CMK (cell line): Measurements from ENCODE around the gene MTF2.

Experiments used
- DNase-seq: peaks from one replicate; pipeline ENCODE4 v3.0.0-alpha.2; 2010; ENCODE audit warnings: low read depth

Gene MTF2

GRCh38 chr1:93083979-93084378 lies 4.9 kb downstream of the MTF2 start:
- no peak for DNase-seq

GRCh38 chr1:93087532-93087931 lies 8.4 kb downstream of the MTF2 start:
- no peak for DNase-seq

GRCh38 chr1:93093332-93094006 lies 14.4 kb downstream of the MTF2 start:
- DNase-seq: no peak

GRCh38 chr1:93095804-93096585 lies 16.9 kb downstream of the MTF2 start:
- DNase-seq: no peak

- no peak for DNase-seq
Observed at GRCh38 chr1:93102142-93102541, 23.1 kb downstream of the MTF2 start.

GRCh38 chr1:93106226-93106625 lies 27.1 kb downstream of the MTF2 start:
- no peak for DNase-seq

- no peak for DNase-seq
Observed at GRCh38 chr1:93107395-93107794, 28.3 kb downstream of the MTF2 start.

- no peak for DNase-seq
Observed at GRCh38 chr1:93108335-93108734, 29.3 kb downstream of the MTF2 start.

GRCh38 chr1:93109578-93109977 lies 30.5 kb downstream of the MTF2 start:
- no peak for DNase-seq

GRCh38 chr1:93111065-93111464 lies 32.0 kb downstream of the MTF2 start:
- DNase-seq: no peak

GRCh38 chr1:93111561-93111960 lies 32.5 kb downstream of the MTF2 start:
- no peak for DNase-seq

GRCh38 chr1:93113127-93113526 lies 34.0 kb downstream of the MTF2 start:
- DNase-seq: no peak

GRCh38 chr1:93114391-93114790 lies 35.3 kb downstream of the MTF2 start:
- no peak for DNase-seq

- DNase-seq: no peak
Observed at GRCh38 chr1:93120614-93121013, 41.5 kb downstream of the MTF2 start.

GRCh38 chr1:93123201-93123783 lies 44.2 kb downstream of the MTF2 start:
- no peak for DNase-seq

GRCh38 chr1:93124556-93125355 lies 45.7 kb downstream of the MTF2 start:
- no peak for DNase-seq

- DNase-seq: no peak
Observed at GRCh38 chr1:93129507-93130099, 50.5 kb downstream of the MTF2 start.

GRCh38 chr1:93132638-93133037 lies 53.6 kb downstream of the MTF2 start:
- no peak for DNase-seq

- DNase-seq: no peak
Observed at GRCh38 chr1:93136445-93136844, 57.4 kb downstream of the MTF2 start.

GRCh38 chr1:93137604-93138292 lies 58.7 kb downstream of the MTF2 start:
- DNase-seq: no peak

- no peak for DNase-seq
Observed at GRCh38 chr1:93140106-93140505, 61.0 kb downstream of the MTF2 start.
